NCI-H82 treated with DMSO at 0.1 percent for 48 hours (cell line): Measurements from ENCODE around the gene DDAH2.

Source experiments
- DNase-seq: peaks from one replicate; lab custom pipeline; 2025; ENCODE audit not compliant: unreplicated experiment; lab: John Stamatoyannopoulos, UW

The DDAH2 gene

GRCh38 chr6:31733734-31734133 is 4.6 kb upstream of the DDAH2 start:
- no peak for DNase-seq

DNA sequence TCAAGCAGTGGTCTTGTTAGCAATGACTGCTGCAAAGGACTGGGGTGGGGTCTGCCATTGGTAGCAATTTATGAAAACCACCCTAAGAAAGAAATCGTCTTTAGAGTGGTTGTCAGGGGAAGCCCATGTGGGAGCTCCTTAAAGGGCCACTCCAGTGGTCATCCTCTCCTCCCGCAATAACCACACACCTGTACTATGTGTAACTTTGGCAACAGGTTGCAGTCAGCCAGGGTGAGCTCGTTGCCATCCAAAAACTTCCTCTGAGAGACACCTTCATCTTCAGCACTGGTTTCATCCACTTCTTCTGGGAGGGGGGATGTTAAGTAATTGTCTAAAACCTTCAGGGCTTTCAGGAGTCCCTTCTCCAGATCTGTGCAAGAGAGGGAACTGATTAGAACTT is 2.9 kb upstream of the DDAH2 start:
- no peak for DNase-seq

- no peak for DNase-seq
Measured at GRCh38 chr6:31730631-31731086, 1.6 kb upstream of the DDAH2 start.

DNA sequence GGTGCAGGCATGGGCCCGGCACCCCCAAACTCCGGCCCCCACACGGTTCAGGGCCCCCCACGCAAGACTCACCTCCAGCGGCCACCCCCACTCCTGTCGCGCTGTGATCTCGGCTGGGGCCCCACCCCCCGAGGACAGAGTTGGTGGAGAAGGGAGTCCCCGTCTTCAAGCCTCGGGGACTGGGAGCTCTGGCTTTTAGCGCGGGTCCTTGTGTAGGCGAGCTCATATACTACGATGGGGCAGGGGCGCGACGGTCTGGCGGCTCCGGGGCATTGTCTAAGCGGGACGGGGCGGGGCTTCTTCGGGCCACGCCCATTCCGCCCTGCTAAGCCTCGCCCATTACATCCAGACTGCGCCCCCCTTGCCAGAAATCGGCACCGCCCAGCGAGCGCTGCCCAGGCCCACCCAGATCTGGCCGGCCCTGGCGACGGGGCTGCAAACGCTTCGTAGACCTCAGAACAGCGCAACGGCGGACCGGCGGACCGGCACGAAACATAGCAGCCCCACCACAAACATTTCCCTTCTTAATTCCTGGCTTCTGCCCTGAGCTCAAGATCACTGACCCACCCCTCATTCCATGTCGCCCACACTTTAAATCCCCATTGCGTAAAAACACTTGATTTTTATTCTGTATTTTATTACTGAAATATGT is 1.0 kb upstream of the DDAH2 start:
- DNase-seq, result peak; percentile 40

DNA sequence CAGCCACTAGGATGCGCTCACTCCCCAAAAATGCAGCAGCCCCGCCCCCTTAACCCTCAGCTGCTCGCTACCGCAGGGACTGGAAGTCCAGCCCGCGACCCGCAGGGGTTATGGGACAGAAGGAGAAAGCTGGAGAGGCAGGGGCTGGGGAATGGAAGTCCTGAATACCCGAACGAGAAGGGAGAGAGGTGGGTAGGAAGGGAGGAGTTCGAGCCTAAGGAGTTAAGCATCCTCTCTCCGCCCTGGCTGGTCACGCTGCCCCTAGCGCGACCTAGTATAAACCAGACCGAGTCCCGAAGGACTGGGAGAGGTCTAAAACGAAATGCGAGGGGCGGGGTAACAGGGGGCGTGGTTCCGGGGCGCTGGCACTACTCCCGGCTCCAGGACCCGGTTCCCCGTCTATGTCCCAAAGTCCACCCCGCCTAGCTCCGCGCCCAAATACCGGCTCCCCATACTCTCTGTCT is 448 bp upstream of the DDAH2 start:
- DNase-seq, result peak; percentile 77

GRCh38 chr6:31727717-31728671 is 1.1 kb downstream of the DDAH2 start:
- no peak for DNase-seq

GRCh38 chr6:31727034-31727716 is 1.9 kb downstream of the DDAH2 start:
- DNase-seq, result no peak

DNA sequence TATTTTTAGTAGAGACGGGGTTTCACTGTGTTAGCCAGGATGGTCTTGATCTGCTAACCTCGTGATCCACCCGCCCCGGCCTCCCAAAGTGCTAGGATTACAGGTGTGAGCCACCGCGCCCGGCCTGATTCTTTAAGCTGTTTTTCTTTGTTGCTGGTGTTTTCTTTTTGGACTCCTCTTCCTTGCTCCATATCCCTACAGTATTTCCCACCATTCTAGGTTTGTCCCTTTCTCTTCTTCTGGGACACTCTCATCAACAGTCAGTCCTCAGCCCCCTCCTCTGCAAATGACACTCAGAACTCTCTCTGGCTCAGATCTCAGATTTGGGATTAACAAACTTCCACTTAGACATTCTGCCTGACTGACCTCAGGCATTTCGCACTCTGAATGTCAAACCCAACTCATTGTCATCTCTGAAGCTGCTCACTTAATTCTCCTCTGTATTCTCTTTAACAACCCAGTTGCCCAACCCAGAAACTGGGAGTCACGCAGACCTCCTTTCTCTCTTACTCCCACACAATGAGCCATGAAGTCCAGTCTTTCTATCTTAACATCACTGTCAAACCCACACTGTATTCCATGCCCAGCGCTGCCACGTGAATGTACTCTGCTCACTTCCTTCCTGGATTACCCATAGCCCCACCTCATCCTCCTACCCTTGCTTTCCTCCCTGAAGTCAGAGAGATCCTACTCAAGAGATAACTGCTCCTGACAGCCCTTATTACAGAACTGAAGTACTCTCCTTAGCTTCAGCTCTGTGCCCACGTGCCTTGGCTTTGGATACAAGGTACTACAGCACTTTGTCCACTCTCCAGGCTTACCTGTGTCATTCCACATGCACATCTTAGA is 3.4 kb downstream of the DDAH2 start:
- no peak for DNase-seq

DNA sequence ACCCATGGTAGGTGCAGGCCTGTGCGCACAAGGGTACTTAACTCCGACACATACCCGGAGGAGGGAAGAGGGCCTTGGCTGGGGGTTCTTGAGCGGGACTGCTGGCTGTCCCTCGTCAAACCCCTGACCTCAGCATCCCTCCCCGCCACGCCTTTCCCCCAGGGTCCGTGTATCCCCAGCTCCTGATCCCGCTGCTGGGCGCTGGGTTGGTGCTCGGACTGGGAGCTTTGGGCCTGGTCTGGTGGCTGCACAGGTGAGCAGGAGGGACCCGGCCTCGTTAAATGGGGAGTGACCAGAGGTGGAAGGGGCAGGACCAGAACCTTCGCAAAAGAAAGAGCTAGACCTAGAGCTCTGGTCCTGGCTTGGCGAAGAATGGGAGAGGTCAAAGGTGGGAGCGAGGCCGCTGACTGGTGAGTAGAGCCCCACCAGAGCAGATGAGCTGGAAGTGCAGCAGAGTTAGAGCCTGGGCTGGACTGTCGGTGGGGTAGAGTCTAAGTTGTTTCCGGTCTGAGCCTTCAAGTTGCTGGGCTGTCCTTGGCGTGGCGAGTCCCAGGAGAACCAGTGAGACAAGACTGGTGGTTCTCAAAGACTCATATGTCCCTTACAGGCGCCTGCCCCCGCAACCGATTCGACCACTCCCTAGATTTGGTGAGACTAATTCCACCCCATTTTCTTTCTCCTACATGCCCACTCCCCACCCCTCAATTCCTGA is 5.0 kb downstream of the DDAH2 start:
- no peak for DNase-seq

- DNase-seq, result no peak
Measured at GRCh38 chr6:31723245-31723979, 5.7 kb downstream of the DDAH2 start, which contains the start of gene MPIG6B. Gene MPIG6B (plus strand): TSS chr6:31723373. CDS start chr6:31723384, 11 bp downstream.

- no peak for DNase-seq
Measured at GRCh38 chr6:31722173-31722572, 6.9 kb downstream of the DDAH2 start.

DNA sequence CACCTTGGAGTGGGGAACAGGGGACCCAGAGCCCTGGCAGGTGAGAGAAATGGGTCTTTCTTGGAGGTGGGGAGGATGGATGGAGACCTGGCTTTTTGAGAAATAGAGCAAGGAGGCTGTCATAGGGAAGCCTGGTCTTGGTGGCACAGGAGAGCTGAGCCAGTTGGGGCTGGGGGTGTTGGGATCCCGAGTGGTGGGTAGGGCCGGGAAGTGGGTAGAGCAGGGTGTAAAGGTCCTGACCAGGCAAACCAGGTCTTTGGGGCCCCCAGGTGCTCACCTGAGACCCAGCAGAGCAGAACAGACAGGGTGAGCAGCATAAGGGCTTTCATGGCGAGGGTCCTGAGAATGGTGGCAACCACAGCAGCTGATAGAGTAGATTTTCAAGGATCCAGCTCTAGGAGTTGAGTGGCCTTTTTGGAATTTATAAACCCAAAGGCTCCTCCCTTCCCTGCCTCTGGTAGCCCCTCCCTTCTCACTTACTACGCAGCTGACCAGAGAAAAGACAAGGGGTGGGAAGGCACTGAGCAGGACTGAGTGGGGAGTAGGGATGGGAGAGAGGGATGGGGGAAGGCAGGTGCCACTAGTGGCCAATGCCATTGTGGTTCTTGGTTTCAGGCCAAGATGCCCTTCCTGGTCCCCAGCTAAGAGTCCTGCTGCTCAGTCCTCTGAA is 7.6 kb downstream of the DDAH2 start, which contains the start of gene LY6G6C:
Gene LY6G6C (minus strand): TSS at position 396 of the 670 bp plus-strand sequence. CDS start 67 bp downstream, at position 329.
- no peak for DNase-seq

- no peak for DNase-seq
Measured at GRCh38 chr6:31720196-31720770, 8.8 kb downstream of the DDAH2 start.

DNA sequence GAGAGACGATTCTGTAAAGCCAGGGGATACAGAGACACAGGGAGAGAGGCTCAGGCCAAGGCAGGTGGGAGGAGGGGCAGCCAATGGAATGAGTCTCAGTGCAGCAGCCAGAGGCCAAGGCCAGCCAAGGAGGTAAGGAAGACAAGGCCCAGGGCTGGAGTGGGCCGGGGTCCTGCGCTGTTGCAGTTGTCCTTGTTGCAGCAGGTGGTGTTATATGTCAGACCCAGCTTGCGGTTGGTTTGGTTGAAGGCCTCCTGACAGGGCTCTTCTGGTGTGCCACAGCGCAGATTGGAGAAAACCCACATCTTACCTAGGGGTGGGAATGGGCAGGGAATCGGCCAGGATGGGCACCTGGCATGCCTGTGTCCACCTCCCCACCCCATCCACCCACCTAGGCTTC is 10.1 kb downstream of the DDAH2 start:
- DNase-seq, result no peak

DNA sequence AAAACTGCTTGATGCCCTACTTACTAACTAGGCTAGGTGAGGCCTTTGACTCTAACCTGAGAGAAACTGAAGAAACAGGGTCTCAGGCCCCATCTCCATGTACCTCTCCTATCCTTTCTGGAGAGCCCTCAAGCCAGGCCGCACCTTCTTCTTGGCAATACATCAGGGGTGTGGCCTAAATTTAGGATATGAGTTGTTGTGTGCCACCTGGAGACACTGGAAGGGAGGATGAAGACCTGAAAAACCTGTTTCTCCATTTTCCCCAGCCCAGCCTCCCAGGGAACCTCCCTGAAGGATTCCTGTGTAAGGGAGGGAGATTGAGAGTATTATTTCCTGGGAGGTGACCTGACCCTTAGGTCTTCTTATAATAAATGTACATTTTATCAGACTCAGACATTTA is 10.8 kb downstream of the DDAH2 start:
- no peak for DNase-seq

- DNase-seq, result no peak
Measured at GRCh38 chr6:31717499-31718222, 11.4 kb downstream of the DDAH2 start.
